DMS114 treated with DMSO at 0.1 percent for 48 hours (cell line): ENCODE results near the gene CD86.
"Not testable (repeated sequence)": the region's sequence is repeated elsewhere in the genome, so short reads cannot be mapped to it uniquely, and the experiment has no call there.

Source experiments
- DNase-seq: peaks from one replicate; lab custom pipeline; 2025; ENCODE audit not compliant: unreplicated experiment; lab: John Stamatoyannopoulos, UW

CD86 gene

DNA sequence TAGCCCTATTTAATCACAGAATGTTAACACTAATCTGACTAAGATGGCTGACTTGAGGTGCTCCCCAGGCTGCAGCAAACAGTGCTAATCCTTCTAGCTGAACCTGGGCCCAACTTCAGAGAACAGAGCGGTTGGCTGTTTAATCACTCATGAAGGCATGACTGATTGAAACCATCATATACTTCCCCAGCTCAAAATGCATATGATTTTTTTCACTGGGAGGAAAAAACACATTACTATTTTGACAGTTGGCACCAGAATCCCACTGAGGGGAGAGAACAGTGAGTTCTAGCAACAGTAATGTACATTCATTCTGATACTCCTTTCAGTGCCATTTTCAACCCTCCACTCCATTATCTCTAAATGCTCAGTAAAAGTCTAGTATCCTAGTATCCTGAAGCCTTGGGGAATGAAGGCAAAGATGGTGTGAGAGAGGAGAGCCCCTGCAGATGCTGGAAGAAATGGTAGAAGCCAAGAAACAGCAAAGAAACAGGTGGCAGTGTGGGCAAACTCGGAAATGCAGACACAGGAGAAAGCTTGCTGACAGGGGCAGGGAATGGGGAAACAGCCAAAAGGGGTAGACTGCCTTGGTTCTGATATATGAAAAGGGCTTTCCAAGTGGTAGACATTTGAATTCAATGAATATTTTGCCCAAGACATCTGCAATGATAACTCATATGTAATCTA lies 93.9 kb downstream of the CD86 start:
- DNase-seq = no peak

DNA sequence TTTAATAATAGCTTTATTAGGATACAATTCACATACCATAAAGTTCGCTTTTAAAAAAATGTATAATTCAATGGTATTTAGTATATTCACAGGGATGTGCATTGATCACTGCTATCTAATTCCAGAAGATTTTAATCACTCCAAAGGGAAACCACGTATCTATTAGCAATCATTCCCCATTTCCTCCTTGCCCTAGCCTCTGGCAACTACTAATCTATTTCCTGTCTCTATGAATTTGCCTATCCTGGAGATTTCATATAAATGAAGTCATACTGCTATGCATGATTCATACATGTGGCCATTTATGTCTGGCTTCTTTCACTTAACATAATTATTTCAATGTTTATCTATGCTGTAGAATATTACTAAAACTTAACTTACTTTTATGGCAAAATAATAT lies 96.3 kb downstream of the CD86 start:
- no peak for DNase-seq

DNA sequence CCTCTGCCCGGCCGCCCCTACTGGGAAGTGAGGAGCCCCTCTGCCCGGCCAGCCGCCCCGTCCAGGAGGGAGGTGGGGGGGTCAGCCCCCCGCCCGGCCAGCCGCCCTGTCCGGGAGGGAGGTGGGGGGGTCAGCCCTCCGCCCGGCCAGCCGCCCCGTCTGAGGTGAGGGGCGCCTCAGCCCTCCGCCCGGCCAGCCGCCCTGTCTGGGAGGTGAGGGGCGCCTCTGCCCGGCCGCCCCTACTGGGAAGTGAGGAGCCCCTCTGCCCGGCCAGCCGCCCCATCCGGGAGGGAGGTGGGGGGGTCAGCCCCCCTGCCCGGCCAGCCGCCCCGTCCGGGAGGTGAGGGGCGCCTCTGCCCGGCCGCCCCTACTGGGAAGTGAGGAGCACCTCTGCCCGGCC lies 109.8 kb downstream of the CD86 start:
- DNase-seq = not testable (repeated sequence)

DNA sequence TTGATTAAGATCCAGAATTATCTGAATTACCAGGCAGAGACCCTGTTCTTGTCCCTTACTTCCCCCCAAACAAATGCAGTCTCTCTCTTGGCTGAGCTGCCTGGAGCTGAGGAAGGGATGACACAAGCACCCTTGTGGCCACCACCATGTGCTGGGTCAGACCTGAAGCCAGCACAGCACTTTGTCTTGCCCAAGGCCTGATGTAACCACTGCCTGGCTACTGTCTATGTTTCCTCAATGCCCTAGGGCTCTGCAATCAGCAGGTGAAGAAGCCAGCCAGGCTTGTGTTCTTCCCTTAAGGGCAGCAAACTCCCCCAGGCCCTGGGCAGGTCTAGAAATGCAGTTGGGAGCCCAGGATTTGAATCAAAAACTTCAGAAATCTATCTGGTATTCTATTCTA lies 112.5 kb downstream of the CD86 start:
- no peak for DNase-seq

DNA sequence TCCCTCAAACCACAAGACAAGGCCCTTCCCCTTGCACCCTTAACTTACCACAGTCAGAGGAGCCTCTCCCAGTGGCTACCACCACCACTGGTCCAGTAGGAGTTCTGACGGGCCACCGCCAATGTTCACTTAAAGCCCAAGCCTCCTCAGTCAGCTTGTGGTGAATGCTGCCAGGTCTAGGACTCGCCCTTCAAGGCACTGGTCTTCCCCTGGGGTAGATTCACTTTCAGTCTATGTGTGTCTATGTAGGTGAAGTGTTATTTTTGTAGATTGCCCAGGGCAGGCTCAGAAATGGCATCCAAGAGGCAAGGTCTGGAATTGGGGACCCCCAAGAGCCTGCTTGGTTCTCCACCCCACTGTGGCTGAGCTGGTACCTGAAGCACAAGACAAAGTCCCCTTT lies 112.9 kb downstream of the CD86 start:
- no peak for DNase-seq

DNA sequence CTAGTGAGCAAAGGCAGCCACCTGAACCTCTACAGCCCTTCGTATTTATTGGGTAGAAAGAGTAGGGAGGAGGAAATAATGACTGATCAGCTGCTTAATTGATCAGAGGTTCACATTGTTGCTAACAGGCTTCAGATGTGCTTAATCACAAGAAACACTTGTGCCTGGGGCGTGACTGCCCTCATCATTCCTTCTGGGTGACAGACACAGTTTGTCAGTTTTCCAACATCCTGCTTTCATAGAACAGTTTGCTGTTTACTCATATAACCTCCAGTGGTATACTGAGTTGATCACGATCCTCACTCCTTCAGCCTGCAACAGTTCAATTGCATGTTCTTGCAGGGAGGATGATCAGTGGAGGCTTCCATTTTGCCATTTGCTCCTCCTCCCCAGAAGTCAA lies 114.7 kb downstream of the CD86 start:
- no peak for DNase-seq
